Activated CD8-positive, alpha-beta T cell treated with anti-CD3 and anti-CD28 coated beads, Interleukin-2, amount 10 ng/mL, durations not matched to agents 7 days and 5 days (primary cell): Measurements from ENCODE around the gene ATRNL1. TPM values are rescaled to one million over a fixed set of nuclear protein-coding genes. Genes with fewer than 3 reads are reported as not detected.

Experiments
- ATAC-seq: fragments of 150-1000 bp; cut with Tn5 transposase; one replicate; pipeline ENCODE4 v1.10.0; 2021; ENCODE audit warnings: moderate library complexity
- CTCF ChIA-PET: fragments of 350-600 bp; sonication (Branson Sonifier 250); formaldehyde crosslinking; loops from one replicate; lab custom pipeline; 2021; ENCODE audit warnings: antibody characterized with exemption; lab: Charles Lee
- POLR2A ChIA-PET: fragments of 350-600 bp; sonication (Branson Sonifier 250); formaldehyde crosslinking; loops from one replicate; lab custom pipeline; 2021; ENCODE audit warnings: antibody characterized with exemption; lab: Charles Lee
- DNase-seq: peaks from one replicate; pipeline ENCODE4 v3.0.0-alpha.2; 2020
- H3K27ac Mint-ChIP-seq: one replicate; pipeline ENCODE4 v1.8.0; 2021; ENCODE audit warnings: mild to moderate bottlenecking, mixed read lengths
- H3K27me3 Mint-ChIP-seq: one replicate; pipeline ENCODE4 v1.8.0; 2021; ENCODE audit warnings: low read depth, mixed read lengths
- H3K36me3 Mint-ChIP-seq: one replicate; pipeline ENCODE4 v1.8.0; 2021; ENCODE audit warnings: low read depth, mixed read lengths
- H3K4me1 Mint-ChIP-seq: one replicate; pipeline ENCODE4 v1.8.0; 2021; ENCODE audit warnings: low read depth, mixed read lengths
- H3K4me3 Mint-ChIP-seq: one replicate; pipeline ENCODE4 v1.8.0; 2021; ENCODE audit warnings: mild to moderate bottlenecking, mixed read lengths
- H3K9me3 Mint-ChIP-seq: one replicate; pipeline ENCODE4 v1.8.0; 2022; ENCODE audit warnings: mixed read lengths; ENCODE audit not compliant: insufficient read depth
- total RNA-seq, 2 experiments: library from RNA; stranded (reverse); gene quantifications; one replicate each; pipeline ENCODE4 v1.2.3, GENCODE V29; 2021

Gene ATRNL1
- total RNA-seq, 2 experiments from 2014 or later = not detected

- Mint-ChIP-seq H3K4me1 (no peaks in the 10 kb centered on the region), H3K9me3 (no peaks in the 10 kb centered on the region), H3K27me3 (no peaks in the 10 kb centered on the region), H3K36me3 (no peaks in the 10 kb centered on the region), H3K27ac (no peak overlapping the region), H3K4me3 (no peak overlapping the region)
- DNase-seq (no peak), ATAC-seq (no peak)
- ChIA-PET CTCF (no interaction called here), POLR2A (no interaction called here)
These were observed 846.1 kb downstream of the ATRNL1 start for GRCh38 chr10:115939101-115939854.

DNA sequence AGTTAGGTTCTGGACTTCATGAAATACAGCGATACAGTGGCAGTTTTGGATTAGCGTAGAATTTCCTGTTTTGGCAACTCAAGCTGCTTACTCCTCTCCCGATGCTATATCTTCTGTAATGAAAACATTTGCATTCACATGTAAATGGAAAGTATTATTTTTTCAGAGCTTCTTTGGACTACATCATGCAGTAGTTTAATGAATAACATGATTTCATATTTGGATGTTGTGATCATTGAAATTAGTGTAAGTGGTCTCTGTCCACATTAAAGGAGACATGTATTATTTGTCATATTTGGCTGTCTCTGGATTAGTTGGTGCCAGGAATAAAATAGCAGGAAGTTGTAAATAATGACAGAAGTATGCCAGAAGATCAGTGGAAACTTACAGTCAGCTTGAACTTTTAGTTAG lies 848.2 kb downstream of the ATRNL1 start:
- H3K27ac Mint-ChIP-seq = no peak overlapping the region
- POLR2A ChIA-PET = no interaction called here
- H3K27me3 Mint-ChIP-seq = no peaks in the 10 kb centered on the region
- H3K36me3 Mint-ChIP-seq = no peaks in the 10 kb centered on the region
- H3K4me3 Mint-ChIP-seq = no peak overlapping the region
- no peak for DNase-seq
- no peak for ATAC-seq
- H3K9me3 Mint-ChIP-seq = no peaks in the 10 kb centered on the region
- CTCF ChIA-PET = no interaction called here
- no peaks in the 10 kb centered on the region for H3K4me1 Mint-ChIP-seq

GRCh38 chr10:115942101-115942500 lies 848.9 kb downstream of the ATRNL1 start:
- H3K27me3 Mint-ChIP-seq = no peaks in the 10 kb centered on the region
- CTCF ChIA-PET = no interaction called here
- no peak for ATAC-seq

GRCh38 chr10:115944538-115944937 lies 851.4 kb downstream of the ATRNL1 start:
- no peaks in the 10 kb centered on the region for H3K27me3 Mint-ChIP-seq
- ChIA-PET CTCF (no interaction called here), POLR2A (no interaction called here)
- H3K9me3 Mint-ChIP-seq = no peaks in the 10 kb centered on the region
- H3K27ac Mint-ChIP-seq = no peak overlapping the region
- no peaks in the 10 kb centered on the region for H3K36me3 Mint-ChIP-seq
- H3K4me1 Mint-ChIP-seq = no peaks in the 10 kb centered on the region
- H3K4me3 Mint-ChIP-seq = no peak overlapping the region
- DNase-seq (no peak), ATAC-seq (no peak)

More at GRCh38 chr10:115942101-115942500, 848.9 kb downstream of the ATRNL1 start:
- Mint-ChIP-seq H3K27ac (no peak overlapping the region), H3K4me3 (no peak overlapping the region), H3K9me3 (no peaks in the 10 kb centered on the region), H3K36me3 (no peaks in the 10 kb centered on the region), H3K4me1 (no peaks in the 10 kb centered on the region)
- POLR2A ChIA-PET = no interaction called here
- no peak for DNase-seq

GRCh38 chr10:115945701-115946445 lies 852.7 kb downstream of the ATRNL1 start:
- no peak overlapping the region for H3K27ac Mint-ChIP-seq
- ATAC-seq = no peak
- no peak for DNase-seq
- no peaks in the 10 kb centered on the region for H3K36me3 Mint-ChIP-seq
- no peak overlapping the region for H3K4me3 Mint-ChIP-seq
- no peaks in the 10 kb centered on the region for H3K9me3 Mint-ChIP-seq
- H3K27me3 Mint-ChIP-seq = no peaks in the 10 kb centered on the region
- ChIA-PET POLR2A (no interaction called here), CTCF (no interaction called here)
- H3K4me1 Mint-ChIP-seq = no peaks in the 10 kb centered on the region

DNA sequence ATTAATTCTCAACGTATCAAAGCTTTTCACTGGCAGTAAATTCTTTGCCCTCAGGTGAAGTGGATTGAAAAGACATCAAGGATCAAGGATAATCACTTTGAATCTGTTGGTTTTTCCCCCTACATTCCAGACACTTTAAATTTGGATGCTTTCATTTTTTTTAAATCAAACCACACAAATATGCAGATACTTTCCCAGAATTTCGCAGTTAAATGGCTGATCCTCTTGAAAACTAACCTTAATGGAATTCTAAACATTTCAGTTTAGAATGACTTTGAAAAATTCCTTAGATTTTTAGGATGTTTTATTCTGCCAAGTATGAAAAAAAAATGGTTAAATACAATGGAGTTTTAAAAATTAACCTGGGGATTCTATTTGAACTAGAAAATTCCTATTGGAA lies 853.9 kb downstream of the ATRNL1 start:
- ChIA-PET POLR2A (no interaction called here), CTCF (no interaction called here)
- DNase-seq (no peak), ATAC-seq (no peak)
- no peaks in the 10 kb centered on the region for H3K36me3 Mint-ChIP-seq
- no peak overlapping the region for H3K27ac Mint-ChIP-seq
- H3K4me3 Mint-ChIP-seq = no peak overlapping the region
- H3K4me1 Mint-ChIP-seq = no peaks in the 10 kb centered on the region
- H3K9me3 Mint-ChIP-seq = no peaks in the 10 kb centered on the region
- no peaks in the 10 kb centered on the region for H3K27me3 Mint-ChIP-seq

DNA sequence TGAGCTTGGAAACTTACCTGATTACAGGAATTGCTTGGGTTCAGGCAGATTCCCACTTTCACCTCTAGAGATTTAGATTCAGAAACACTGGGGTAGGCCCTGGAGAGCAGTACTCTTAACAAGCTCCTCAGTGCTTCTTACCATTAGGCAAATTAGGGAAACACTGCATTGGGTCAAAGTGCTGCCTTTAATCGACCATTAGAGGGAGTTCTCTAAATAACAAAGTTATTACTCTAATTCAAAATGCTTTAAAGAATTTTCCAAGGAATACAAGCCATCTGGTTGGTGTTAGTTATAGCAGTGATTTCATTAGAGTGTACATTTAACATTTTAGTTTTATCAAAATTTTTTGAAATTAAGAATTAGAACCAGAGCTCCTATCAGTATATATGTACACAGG lies 855.3 kb downstream of the ATRNL1 start:
- H3K27ac Mint-ChIP-seq = no peak overlapping the region
- POLR2A ChIA-PET = no interaction called here
- CTCF ChIA-PET = no interaction called here
- H3K9me3 Mint-ChIP-seq = no peaks in the 10 kb centered on the region
- no peak for DNase-seq
- H3K4me1 Mint-ChIP-seq = no peaks in the 10 kb centered on the region
- no peak for ATAC-seq
- H3K4me3 Mint-ChIP-seq = no peak overlapping the region
- H3K36me3 Mint-ChIP-seq = no peaks in the 10 kb centered on the region
- H3K27me3 Mint-ChIP-seq = no peaks in the 10 kb centered on the region

GRCh38 chr10:115949282-115949844 lies 856.2 kb downstream of the ATRNL1 start:
- no peak overlapping the region for H3K27ac Mint-ChIP-seq
- no peaks in the 10 kb centered on the region for H3K27me3 Mint-ChIP-seq
- no peak overlapping the region for H3K4me3 Mint-ChIP-seq
- ChIA-PET POLR2A (no interaction called here), CTCF (no interaction called here)
- no peaks in the 10 kb centered on the region for H3K4me1 Mint-ChIP-seq
- ATAC-seq (no peak), DNase-seq (no peak)
- no peaks in the 10 kb centered on the region for H3K9me3 Mint-ChIP-seq
- no peaks in the 10 kb centered on the region for H3K36me3 Mint-ChIP-seq

DNA sequence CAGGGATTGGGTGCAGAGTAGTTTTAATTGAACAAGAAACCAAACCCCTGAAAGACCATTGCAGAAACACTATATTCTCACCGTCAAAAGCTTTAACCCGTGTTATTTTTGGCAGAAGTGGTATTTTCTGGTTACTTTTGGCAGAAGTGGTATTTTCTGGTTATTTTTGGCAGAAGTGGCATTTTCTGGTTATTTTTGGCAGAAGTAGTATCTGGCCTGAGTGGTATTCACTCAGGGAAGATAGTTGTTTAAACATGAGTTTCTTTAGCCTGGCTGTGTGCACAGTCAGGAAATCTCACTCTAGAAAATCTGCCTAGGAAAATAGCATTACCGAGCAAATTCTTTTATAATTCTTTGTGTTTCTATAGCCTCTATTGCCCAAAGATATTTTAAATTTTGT lies 857.2 kb downstream of the ATRNL1 start:
- no peak overlapping the region for H3K27ac Mint-ChIP-seq
- ChIA-PET POLR2A (no interaction called here), CTCF (no interaction called here)
- no peaks in the 10 kb centered on the region for H3K27me3 Mint-ChIP-seq
- H3K4me3 Mint-ChIP-seq = no peak overlapping the region
- no peaks in the 10 kb centered on the region for H3K9me3 Mint-ChIP-seq
- no peaks in the 10 kb centered on the region for H3K4me1 Mint-ChIP-seq
- ATAC-seq = no peak
- H3K36me3 Mint-ChIP-seq = no peaks in the 10 kb centered on the region
- DNase-seq = no peak

- no peak for DNase-seq
- H3K9me3 Mint-ChIP-seq = no peaks in the 10 kb centered on the region
- H3K27ac Mint-ChIP-seq = no peak overlapping the region
- no peak for ATAC-seq
- CTCF ChIA-PET = no interaction called here
- H3K4me3 Mint-ChIP-seq = no peak overlapping the region
- no peaks in the 10 kb centered on the region for H3K36me3 Mint-ChIP-seq
- POLR2A ChIA-PET = no interaction called here
- H3K27me3 Mint-ChIP-seq = no peaks in the 10 kb centered on the region
- H3K4me1 Mint-ChIP-seq = no peaks in the 10 kb centered on the region
These were observed 858.1 kb downstream of the ATRNL1 start for GRCh38 chr10:115951242-115951641.

DNA sequence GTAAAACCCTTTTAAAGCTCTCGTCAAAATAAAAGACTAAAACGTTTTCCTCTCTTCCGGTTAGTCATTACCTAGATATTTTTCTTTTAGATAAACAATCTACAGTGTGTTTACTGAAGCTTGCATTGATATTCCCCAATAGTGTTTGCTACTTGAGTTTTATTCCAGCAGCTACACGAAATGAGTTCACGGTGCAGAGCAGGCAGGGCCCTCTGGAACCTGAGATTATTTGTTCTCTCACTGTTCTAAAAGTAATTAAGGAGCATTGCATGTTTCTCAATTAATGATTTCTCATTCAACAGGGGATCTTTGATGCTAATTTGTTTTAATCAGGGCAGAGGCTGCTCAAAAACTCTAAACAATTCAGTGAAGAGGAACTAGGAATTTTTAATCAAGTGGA lies 860.1 kb downstream of the ATRNL1 start:
- Mint-ChIP-seq H3K4me1 (no peaks in the 10 kb centered on the region), H3K36me3 (no peaks in the 10 kb centered on the region), H3K27ac (no peak overlapping the region), H3K27me3 (no peaks in the 10 kb centered on the region), H3K9me3 (no peaks in the 10 kb centered on the region), H3K4me3 (no peak overlapping the region)
- CTCF ChIA-PET = no interaction called here
- ATAC-seq = no peak
- POLR2A ChIA-PET = no interaction called here
- DNase-seq = no peak

GRCh38 chr10:115953968-115954367 lies 860.8 kb downstream of the ATRNL1 start:
- H3K36me3 Mint-ChIP-seq = no peaks in the 10 kb centered on the region
- H3K4me1 Mint-ChIP-seq = no peaks in the 10 kb centered on the region
- no peak overlapping the region for H3K27ac Mint-ChIP-seq
- H3K9me3 Mint-ChIP-seq = no peaks in the 10 kb centered on the region
- ChIA-PET CTCF (no interaction called here), POLR2A (no interaction called here)
- no peaks in the 10 kb centered on the region for H3K27me3 Mint-ChIP-seq
- DNase-seq (no peak), ATAC-seq (no peak)
- H3K4me3 Mint-ChIP-seq = no peak overlapping the region
